Measurements from ENCODE around the gene GCDH.
"Not testable (repeated sequence)": the region's sequence is repeated elsewhere in the genome, so short reads cannot be mapped to it uniquely, and the experiment has no call there.

GCDH gene

GRCh38 chr19:12912571-12912970, 21.6 kb downstream of the GCDH start:
- DNase-seq, result no peak

GRCh38 chr19:12913011-12913561, 22.1 kb downstream of the GCDH start:
- no peak for DNase-seq

DNA sequence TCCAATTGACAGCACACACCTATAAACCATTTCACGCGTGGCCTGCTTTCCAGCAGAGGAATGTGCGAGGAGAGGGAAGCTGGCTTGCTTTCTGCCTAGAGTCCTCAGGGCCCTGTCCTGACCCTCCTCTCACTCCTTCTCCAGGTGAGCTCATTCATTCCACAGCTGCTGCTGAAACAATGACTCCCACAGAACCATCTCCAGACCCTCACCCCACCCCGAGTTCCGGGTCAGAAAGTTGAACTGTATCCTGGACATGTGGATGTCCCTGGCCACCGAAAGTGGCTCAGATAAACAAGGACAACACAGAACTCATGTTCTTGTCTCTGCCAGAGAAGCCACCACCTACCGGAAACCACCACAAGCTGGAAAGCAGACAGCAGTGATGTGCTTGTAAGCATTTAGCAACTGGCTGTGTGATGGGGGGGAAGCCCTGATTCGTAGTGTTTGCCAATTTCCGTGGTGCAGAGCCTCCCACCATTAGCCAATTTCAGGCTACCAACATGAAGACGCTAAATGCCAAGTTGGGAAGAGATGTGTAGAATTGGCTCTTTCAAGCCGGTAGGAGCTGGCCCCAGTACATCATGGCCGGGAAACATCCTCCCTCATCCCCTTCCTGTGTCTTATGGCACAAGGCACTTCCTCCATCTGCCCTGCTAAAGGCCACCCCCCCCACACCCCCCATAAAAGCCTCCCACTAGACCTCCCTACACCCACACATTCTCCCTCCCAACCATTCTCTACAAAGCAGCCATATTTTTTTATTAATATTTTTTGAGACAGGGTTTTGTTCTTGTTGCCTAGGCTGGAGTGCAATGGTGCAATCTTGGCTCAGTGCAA, 23.1 kb downstream of the GCDH start:
- peak; percentile 56 for DNase-seq

- DNase-seq, result not testable (repeated sequence)
These were observed 24.9 kb downstream of the GCDH start for GRCh38 chr19:12915860-12916259.

DNA sequence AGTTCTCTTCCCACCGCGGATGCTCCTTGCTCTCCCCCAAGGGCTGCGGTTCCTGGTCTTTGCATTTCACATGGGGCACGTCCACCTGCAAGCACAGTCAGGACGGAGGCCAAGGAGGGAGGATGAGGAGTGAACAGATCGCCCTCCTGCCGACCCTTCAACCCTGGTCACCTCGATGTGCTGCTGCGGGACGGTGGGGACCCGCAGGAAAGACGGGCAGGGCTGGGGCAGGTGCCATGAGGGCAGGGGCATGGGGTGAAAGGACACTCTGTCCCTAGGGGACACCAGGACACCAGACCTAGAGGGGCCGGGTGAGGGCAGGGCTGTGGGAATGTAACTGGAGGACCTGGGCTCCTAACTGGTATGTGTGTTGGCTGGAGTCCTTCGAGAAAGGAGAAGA, 27.3 kb downstream of the GCDH start:
- DNase-seq, result no peak

GRCh38 chr19:12921047-12921446, 30.1 kb downstream of the GCDH start:
- DNase-seq, result no peak

- DNase-seq, result no peak
These were observed 32.0 kb downstream of the GCDH start for GRCh38 chr19:12922959-12923358.

- DNase-seq, result no peak
These were observed 33.8 kb downstream of the GCDH start for GRCh38 chr19:12924621-12925310.

DNA sequence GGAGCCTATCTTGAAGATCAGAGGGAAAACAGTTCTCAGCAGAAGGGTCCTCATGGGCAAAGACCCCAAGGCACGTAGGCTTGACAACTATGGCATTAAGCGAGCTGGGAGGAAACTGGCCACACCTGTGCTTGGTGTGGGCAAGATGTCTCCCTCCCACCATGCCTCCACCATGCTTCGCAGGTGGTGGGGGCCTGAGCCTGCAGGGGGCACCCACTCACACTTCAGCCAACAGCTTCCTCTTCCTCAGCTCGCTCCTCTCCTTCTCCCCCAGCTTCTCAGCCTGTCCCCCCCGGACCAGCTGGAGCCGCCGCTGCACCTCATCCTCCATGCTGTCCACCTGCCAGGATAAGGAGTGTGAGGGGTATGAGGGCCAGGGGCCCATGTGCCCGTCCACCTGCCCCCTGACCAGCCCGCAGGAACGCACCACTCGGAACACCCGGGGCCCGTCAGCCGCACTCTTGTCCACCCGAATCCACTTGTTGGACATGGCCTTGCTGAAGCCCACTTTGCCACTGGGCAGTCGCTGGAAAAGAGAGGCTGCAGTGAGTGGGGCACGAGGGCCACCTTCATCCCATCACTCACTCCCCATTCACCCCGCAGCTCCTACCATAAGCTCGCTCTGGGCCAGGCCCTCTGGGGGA, 39.2 kb downstream of the GCDH start:
- DNase-seq, result no peak

DNA sequence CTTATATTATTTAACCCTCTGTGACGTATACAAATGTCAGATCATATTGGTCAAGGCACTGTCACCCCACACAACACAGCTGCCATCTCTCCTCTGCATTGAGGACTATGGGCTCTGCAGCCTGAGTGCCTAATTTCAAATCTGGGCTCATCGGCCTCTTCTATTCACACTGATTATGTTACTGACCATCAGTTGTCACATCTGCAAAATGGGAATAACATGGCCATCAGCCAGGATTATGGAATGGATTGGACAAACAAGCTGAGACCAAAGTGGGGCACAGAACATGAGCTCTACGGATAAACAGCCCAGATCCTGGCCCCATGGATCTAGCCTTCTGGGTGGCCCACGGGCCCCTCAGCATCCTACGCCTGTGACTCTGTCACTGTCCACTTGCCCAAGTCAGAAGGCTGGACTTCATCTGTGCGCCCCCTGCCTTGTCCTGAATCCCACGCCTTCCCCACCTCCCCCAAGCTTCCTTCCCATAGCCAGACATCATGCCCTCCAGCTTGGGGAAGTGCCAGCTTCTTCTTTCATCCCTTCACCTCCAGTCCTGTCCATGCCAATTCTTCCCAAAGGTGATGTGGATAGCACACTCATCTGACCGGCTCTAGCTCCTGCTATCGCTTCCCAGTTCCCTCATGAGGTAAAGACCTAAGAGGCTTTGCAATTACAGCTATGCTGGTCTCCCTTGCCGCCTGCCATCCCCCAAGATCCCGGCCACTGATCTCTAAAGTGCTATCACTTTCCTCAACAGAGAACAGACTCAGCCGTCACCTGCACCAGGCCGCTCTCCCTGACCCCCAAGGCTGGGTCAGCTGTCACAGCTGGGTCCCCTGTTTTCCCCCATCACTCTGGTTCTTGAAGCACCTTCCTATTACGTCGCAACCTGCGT, 41.7 kb downstream of the GCDH start:
- no peak for DNase-seq

DNA sequence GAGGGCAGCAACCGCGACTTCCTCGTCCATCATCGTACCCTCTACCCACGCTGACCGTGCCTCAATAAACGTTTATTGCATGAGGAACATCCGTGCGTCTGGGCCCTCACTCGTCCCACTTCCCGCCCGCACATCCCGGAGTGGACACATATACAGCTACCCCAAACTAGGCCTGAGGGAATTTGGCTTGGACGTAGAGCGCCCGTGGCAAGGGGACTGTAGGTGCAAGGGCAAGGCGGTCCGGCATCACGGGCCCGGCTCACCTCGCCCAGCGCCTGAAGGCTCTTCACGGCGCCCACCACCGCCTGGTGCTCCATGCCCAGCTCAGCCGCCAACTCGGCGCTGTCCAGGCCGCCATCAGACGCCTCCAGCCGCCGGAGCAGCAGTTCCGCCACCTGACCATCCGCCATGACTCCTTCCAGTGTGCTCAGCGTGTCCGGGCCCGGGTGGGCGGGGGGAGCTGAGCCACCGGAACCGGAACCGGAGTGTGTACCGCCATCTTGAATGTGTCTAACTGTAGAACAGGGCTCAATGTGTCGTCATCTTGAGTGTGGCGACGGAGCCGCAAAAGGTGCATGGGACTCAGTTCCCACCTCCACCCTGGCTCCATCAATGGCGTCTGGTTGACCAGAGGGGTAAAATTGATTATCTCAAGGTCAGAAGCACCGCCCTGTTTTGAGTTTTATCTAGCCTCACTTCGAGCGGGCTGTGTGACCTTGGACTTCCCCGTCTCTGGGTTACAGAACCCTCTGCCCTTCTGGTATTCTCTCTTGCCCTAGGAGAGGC, 42.5 kb downstream of the GCDH start, which contains the start of gene FARSA:
FARSA (minus strand) TSS at position 425 of the 786 bp plus-strand sequence; CDS start at position 410, 15 bp downstream.
- DNase-seq, result peak; percentile 95

GRCh38 chr19:12935071-12935470, 44.1 kb downstream of the GCDH start:
- DNase-seq, result no peak

DNA sequence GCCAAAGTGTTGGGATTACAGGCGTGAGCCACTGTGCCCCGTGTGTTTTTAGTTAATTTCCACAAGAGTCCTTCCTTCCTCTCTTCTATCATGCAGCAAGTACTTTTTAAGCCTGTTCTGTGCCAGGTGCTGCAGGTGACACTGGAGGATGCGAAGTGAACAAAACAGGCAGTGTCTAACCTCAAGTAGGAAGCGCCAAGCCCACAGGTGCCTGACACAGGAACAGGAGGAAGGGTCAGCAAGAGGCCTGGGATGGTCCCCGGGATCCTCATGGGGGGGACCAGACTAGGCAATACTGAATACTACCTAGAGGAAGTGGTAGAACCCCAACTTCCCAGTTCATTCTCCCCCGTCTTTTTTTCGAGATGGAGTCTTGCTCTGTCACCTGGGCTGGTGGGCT, 45.6 kb downstream of the GCDH start:
- no peak for DNase-seq

DNA sequence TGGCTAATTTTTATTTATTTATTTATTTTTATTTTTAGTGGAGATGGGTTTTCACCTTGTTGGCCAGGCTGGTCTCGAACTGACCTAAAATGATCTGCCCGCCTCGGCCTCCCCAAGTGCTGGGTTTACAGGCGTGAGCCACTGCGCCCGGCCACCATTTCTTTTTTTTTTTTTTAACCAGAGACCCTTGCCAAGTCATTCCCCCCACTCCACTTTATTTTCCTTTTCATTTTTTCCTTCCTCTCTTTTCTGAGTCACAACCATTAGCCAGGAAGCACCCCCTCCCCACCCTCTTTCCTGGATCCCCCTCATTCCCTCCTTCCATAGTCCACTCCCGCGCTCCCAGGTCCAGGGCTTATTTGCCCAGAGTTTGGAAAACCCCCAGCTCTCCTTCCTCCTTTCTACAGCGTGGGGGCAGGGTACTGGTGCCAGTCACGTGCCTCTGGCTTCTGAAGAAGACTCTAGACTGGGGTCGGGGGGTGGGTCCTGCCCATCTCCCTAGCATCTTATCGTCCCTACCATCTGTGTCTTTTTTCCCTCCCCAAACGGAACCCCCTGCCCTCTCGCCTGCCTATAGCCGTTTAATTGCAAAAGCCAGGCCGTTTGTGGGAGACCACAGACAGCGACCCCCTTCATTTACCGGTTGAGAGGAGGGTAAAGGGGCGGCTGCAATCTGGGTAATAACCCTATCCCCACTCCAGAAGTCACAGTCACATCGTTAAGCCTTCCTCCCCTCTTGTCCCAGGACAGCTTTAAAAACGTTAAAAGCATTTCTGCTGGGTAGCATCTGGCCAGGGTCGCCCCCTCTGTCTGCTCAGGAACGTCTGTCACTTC, 46.4 kb downstream of the GCDH start:
- peak; percentile 80 for DNase-seq

DNA sequence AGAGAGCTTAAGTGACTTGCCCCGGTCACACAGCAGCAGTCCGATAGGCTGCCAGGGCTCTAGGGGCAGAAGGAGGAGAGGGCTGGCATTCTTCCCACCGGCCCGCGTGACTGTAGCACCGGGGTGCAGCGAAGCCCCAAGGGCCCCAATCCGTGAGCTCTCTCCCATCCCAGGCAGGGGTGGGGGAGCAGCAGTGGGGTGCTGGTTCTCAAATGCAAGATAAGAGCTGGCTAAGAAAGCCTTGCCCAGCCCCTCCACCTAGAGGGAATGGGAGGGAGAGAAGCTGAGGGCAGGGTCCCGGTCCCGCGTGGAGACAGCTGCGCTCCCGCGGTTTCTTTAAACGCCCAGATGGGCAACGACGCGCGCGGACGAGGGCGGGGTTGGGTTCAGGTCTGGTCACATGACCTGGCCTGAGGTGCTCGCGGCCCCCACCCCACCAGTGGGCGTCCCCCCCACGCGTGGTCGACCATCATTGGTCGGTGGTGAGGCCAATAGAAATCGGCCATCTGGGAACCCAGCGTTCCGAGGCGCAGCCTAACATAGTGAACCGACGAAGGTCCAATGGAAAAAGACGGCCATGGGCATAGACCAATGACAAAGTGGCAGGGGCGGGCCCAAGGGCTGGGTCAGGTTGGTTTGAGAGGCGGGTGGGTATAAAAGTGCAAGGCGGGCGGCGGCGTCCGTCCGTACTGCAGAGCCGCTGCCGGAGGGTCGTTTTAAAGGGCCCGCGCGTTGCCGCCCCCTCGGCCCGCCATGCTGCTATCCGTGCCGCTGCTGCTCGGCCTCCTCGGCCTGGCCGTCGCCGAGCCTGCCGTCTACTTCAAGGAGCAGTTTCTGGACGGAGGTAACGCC, 47.2 kb downstream of the GCDH start, which contains the start of gene CALR:
CALR (plus strand) TSS at position 683 of the 852 bp plus-strand sequence; CDS start at position 754, 71 bp downstream.
- DNase-seq, result peak; percentile 99

DNA sequence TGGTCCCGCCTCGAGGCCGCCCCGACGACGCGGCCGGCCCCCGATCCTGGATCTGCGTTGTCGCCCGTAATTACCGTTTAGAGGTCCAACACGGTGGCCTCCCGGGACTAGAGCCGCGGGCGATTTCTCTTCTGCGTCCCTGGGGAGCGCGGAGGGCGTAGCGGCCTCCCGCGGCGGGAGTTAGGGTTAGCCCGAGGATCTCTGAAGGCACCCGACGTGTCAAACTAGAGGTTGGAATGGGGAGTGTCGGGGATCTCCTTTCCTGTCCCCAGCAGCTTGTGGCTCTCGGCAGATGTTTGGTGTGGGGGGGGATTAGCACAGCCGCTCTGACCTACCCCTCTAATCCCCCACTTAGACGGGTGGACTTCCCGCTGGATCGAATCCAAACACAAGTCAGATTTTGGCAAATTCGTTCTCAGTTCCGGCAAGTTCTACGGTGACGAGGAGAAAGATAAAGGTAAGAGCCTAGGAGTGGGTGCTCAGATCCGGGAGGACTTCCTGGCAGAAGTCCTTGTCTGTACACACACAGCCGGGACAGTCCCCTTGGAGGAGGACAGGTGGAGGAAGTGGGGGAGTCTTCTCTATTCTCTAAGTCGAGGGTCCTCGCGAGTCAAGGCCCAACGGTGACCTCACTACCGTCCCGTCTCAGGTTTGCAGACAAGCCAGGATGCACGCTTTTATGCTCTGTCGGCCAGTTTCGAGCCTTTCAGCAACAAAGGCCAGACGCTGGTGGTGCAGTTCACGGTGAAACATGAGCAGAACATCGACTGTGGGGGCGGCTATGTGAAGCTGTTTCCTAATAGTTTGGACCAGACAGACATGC, 48.0 kb downstream of the GCDH start:
- DNase-seq, result peak; percentile 63

GRCh38 chr19:12939975-12940423, 49.0 kb downstream of the GCDH start:
- DNase-seq, result no peak

- no peak for DNase-seq
These were observed 49.9 kb downstream of the GCDH start for GRCh38 chr19:12940897-12941296.

Data from suppressor macrophage treated with lipopolysaccharide for 4 hours (primary cell).